ENCODE measurements around the gene FBXO40. TPM values are rescaled to one million over a fixed set of nuclear protein-coding genes. Genes with fewer than 3 reads are reported as not detected.
A peak's percentile ranks its signal among the peaks of the same experiment; 100 is the strongest.

The FBXO40 gene
- total RNA-seq, 1 experiment from 2014 or later = not detected

- POLR2A ChIA-PET (ENCODE audit: unreplicated experiment) = no interaction called here
- H3K27me3 ChIP-seq (ENCODE audit: low read length) = no peaks in the 10 kb centered on the region
- no peak overlapping the region for H3K27ac ChIP-seq (ENCODE audit: low read length)
- H3F3A ChIP-seq (ENCODE audit: low read length, unreplicated experiment) = no peaks in the 10 kb centered on the region
- H3K9ac ChIP-seq (ENCODE audit: low read length) = no peak overlapping the region
- no peaks in the 10 kb centered on the region for H3K9me3 ChIP-seq (ENCODE audit: low read length)
- no peaks in the 10 kb centered on the region for H3K4me1 ChIP-seq (ENCODE audit: insufficient read depth, low read length)
- intact Hi-C loops (cut with micrococcal nuclease) = no loop called here
- DNase-seq (no peak), ATAC-seq (no peak)
- CTCF ChIA-PET = interaction anchor here (0.6 kb wide), 1 partner anchor 11 kb away, joined by 7 read pairs; no protein-coding TSS in a partner anchor
- no peaks in the 10 kb centered on the region for H4K20me1 ChIP-seq (ENCODE audit: low read length)
- no peak overlapping the region for H2AFZ ChIP-seq (ENCODE audit: low read length)
- no peak overlapping the region for H3K4me2 ChIP-seq (ENCODE audit: low read length)
- no peaks in the 10 kb centered on the region for H3K79me2 ChIP-seq (ENCODE audit: low read length)
- H3K9me2 ChIP-seq (replicated peaks; ENCODE audit: low read length) = no peaks in the 10 kb centered on the region
- no TSS peak for BruUV-seq (replicated peaks)
- no peaks in the 10 kb centered on the region for H3K36me3 ChIP-seq (ENCODE audit: low read depth, low read length)
- TF ChIP-seq EZH2phosphoT487 (IDR thresholded peaks at IDR 0.05; ENCODE audit: borderline replicate concordance, low read length) = no peak
- TF ChIP-seq, protein P1, sequence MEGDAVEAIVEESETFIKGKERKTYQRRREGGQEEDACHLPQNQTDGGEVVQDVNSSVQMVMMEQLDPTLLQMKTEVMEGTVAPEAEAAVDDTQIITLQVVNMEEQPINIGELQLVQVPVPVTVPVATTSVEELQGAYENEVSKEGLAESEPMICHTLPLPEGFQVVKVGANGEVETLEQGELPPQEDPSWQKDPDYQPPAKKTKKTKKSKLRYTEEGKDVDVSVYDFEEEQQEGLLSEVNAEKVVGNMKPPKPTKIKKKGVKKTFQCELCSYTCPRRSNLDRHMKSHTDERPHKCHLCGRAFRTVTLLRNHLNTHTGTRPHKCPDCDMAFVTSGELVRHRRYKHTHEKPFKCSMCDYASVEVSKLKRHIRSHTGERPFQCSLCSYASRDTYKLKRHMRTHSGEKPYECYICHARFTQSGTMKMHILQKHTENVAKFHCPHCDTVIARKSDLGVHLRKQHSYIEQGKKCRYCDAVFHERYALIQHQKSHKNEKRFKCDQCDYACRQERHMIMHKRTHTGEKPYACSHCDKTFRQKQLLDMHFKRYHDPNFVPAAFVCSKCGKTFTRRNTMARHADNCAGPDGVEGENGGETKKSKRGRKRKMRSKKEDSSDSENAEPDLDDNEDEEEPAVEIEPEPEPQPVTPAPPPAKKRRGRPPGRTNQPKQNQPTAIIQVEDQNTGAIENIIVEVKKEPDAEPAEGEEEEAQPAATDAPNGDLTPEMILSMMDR (conservative IDR thresholded peaks at IDR 0.05; ENCODE audit: low read depth, low read length) = no peak
- no peak for TF ChIP-seq EZH2 (IDR thresholded peaks at IDR 0.05; ENCODE audit: low read length, unreplicated experiment)
- no peak overlapping the region for H3K4me3 ChIP-seq (ENCODE audit: low read length)
Measured at GRCh38 chr3:121557426-121557934, 35.7 kb upstream of the FBXO40 start.

- ATAC-seq (no peak), DNase-seq (no peak)
- no peaks in the 10 kb centered on the region for H3F3A ChIP-seq (ENCODE audit: low read length, unreplicated experiment)
- H3K36me3 ChIP-seq (ENCODE audit: low read depth, low read length) = no peaks in the 10 kb centered on the region
- POLR2A ChIA-PET (ENCODE audit: unreplicated experiment) = interaction anchor here (0.7 kb wide), 1 partner anchor 1418 kb away, joined by 5 read pairs; no protein-coding TSS in a partner anchor
- H3K9me3 ChIP-seq (ENCODE audit: low read length) = no peaks in the 10 kb centered on the region
- no peak overlapping the region for H3K9ac ChIP-seq (ENCODE audit: low read length)
- no peaks in the 10 kb centered on the region for H4K20me1 ChIP-seq (ENCODE audit: low read length)
- no peak overlapping the region for H3K4me3 ChIP-seq (ENCODE audit: low read length)
- no TSS peak for BruUV-seq (replicated peaks)
- no peaks in the 10 kb centered on the region for H3K27me3 ChIP-seq (ENCODE audit: low read length)
- CTCF ChIA-PET = no interaction called here
- no peaks in the 10 kb centered on the region for H3K4me1 ChIP-seq (ENCODE audit: insufficient read depth, low read length)
- H2AFZ ChIP-seq (ENCODE audit: low read length) = no peak overlapping the region
- H3K27ac ChIP-seq (ENCODE audit: low read length) = no peak overlapping the region
- no peak overlapping the region for H3K4me2 ChIP-seq (ENCODE audit: low read length)
- intact Hi-C loops (cut with micrococcal nuclease) = no loop called here
- no peaks in the 10 kb centered on the region for H3K79me2 ChIP-seq (ENCODE audit: low read length)
- TF ChIP-seq, protein P1 (conservative IDR thresholded peaks at IDR 0.05; ENCODE audit: low read depth, low read length) = no peak
- TF ChIP-seq EZH2phosphoT487 (IDR thresholded peaks at IDR 0.05; ENCODE audit: borderline replicate concordance, low read length) = no peak
- TF ChIP-seq EZH2 (IDR thresholded peaks at IDR 0.05; ENCODE audit: low read length, unreplicated experiment) = no peak
- H3K9me2 ChIP-seq (replicated peaks; ENCODE audit: low read length) = no peaks in the 10 kb centered on the region
Measured at GRCh38 chr3:121562148-121562547, 31.0 kb upstream of the FBXO40 start.

- ChIA-PET POLR2A (ENCODE audit: unreplicated experiment) (no interaction called here), CTCF (no interaction called here)
- TF ChIP-seq EZH2phosphoT487 (IDR thresholded peaks at IDR 0.05; ENCODE audit: borderline replicate concordance, low read length) = no peak
- TF ChIP-seq, protein P1 (conservative IDR thresholded peaks at IDR 0.05; ENCODE audit: low read depth, low read length) = no peak
- TF ChIP-seq EZH2 (IDR thresholded peaks at IDR 0.05; ENCODE audit: low read length, unreplicated experiment) = no peak
- no peaks in the 10 kb centered on the region for H3K9me3 ChIP-seq (ENCODE audit: low read length)
- no peaks in the 10 kb centered on the region for H4K20me1 ChIP-seq (ENCODE audit: low read length)
- no peaks in the 10 kb centered on the region for H3K4me1 ChIP-seq (ENCODE audit: insufficient read depth, low read length)
- H2AFZ ChIP-seq (ENCODE audit: low read length) = no peak overlapping the region
- H3K27ac ChIP-seq (ENCODE audit: low read length) = no peak overlapping the region
- peak; percentile 31 for DNase-seq
- no peak overlapping the region for H3K4me3 ChIP-seq (ENCODE audit: low read length)
- no peak for ATAC-seq
- no peak overlapping the region for H3K4me2 ChIP-seq (ENCODE audit: low read length)
- no peaks in the 10 kb centered on the region for H3K79me2 ChIP-seq (ENCODE audit: low read length)
- intact Hi-C loops (cut with micrococcal nuclease) = no loop called here
- no peaks in the 10 kb centered on the region for H3K36me3 ChIP-seq (ENCODE audit: low read depth, low read length)
- H3F3A ChIP-seq (ENCODE audit: low read length, unreplicated experiment) = no peaks in the 10 kb centered on the region
- no peak overlapping the region for H3K9ac ChIP-seq (ENCODE audit: low read length)
- no peaks in the 10 kb centered on the region for H3K9me2 ChIP-seq (replicated peaks; ENCODE audit: low read length)
- BruUV-seq (replicated peaks) = no TSS peak
- no peaks in the 10 kb centered on the region for H3K27me3 ChIP-seq (ENCODE audit: low read length)
Measured at GRCh38 chr3:121566773-121567172, 26.4 kb upstream of the FBXO40 start.

Measured in PC-3 (cell line).